HG02759 (cell line): Measurements from ENCODE around the gene PTRH2.
"Not testable (repeated sequence)": the region's sequence is repeated elsewhere in the genome, so short reads cannot be mapped to it uniquely, and the experiment has no call there.

Experiments
- ATAC-seq: cut with Tn5 transposase; IDR thresholded peaks from one replicate; pipeline ENCODE4 v1.9.1; 2021; ENCODE audit warnings: mild to moderate bottlenecking, moderate library complexity; ENCODE audit not compliant: unreplicated experiment

Gene PTRH2

GRCh38 chr17:59707149-59707970 lies at the start of gene PTRH2, which contains the start of gene VMP1:
Gene PTRH2 (minus strand): TSS chr17:59707430. CDS start chr17:59697978, 9,452 bp downstream.
Gene VMP1 (plus strand): TSS chr17:59707654. CDS start chr17:59731447, 23,793 bp downstream.
- ATAC-seq = peak; percentile 96

- no peak for ATAC-seq
These were observed 49.1 kb upstream of the PTRH2 start for GRCh38 chr17:59756236-59756818.

GRCh38 chr17:59755069-59755468 lies 47.8 kb upstream of the PTRH2 start:
- ATAC-seq = not testable (repeated sequence)

GRCh38 chr17:59754552-59754951 lies 47.3 kb upstream of the PTRH2 start:
- no peak for ATAC-seq

- ATAC-seq = no peak
These were observed 46.6 kb upstream of the PTRH2 start for GRCh38 chr17:59753522-59754467.

- ATAC-seq = no peak
These were observed 45.7 kb upstream of the PTRH2 start for GRCh38 chr17:59752922-59753321.

- ATAC-seq = no peak
These were observed 45.2 kb upstream of the PTRH2 start for GRCh38 chr17:59752446-59752845.

- no peak for ATAC-seq
These were observed 44.8 kb upstream of the PTRH2 start for GRCh38 chr17:59751955-59752413.

GRCh38 chr17:59748591-59748990 lies 41.4 kb upstream of the PTRH2 start:
- no peak for ATAC-seq

GRCh38 chr17:59746849-59747445 lies 39.7 kb upstream of the PTRH2 start:
- ATAC-seq = no peak

GRCh38 chr17:59745040-59745439 lies 37.8 kb upstream of the PTRH2 start:
- no peak for ATAC-seq

- ATAC-seq = no peak
These were observed 36.6 kb upstream of the PTRH2 start for GRCh38 chr17:59743842-59744241.

GRCh38 chr17:59737324-59737723 lies 30.1 kb upstream of the PTRH2 start:
- ATAC-seq = no peak

- ATAC-seq = no peak
These were observed 27.0 kb upstream of the PTRH2 start for GRCh38 chr17:59734226-59734625.

- no peak for ATAC-seq
These were observed 26.5 kb upstream of the PTRH2 start for GRCh38 chr17:59733697-59734096.

GRCh38 chr17:59730268-59730834 lies 23.1 kb upstream of the PTRH2 start:
- no peak for ATAC-seq

GRCh38 chr17:59727817-59728533 lies 20.7 kb upstream of the PTRH2 start:
- no peak for ATAC-seq

GRCh38 chr17:59725691-59726090 lies 18.5 kb upstream of the PTRH2 start:
- ATAC-seq = no peak

- ATAC-seq = no peak
These were observed 16.4 kb upstream of the PTRH2 start for GRCh38 chr17:59723607-59724006.

GRCh38 chr17:59723041-59723440 lies 15.8 kb upstream of the PTRH2 start:
- no peak for ATAC-seq
